Lower lobe of right lung (tissue), 2 donors: ENCODE results near the gene RPL3. TPM values are rescaled to one million over a fixed set of nuclear protein-coding genes. Genes with fewer than 3 reads are reported as not detected.

Experiments
- ATAC-seq, 2 donors: fragments of 200-7000 bp; cut with Tn5 transposase; one replicate each; pipeline ENCODE4 v1.9.1; 2020 to 2022; ENCODE audit warnings: mild to moderate bottlenecking in 2 of 2, moderate library complexity in 2 of 2
- DNase-seq: peaks from one replicate; pipeline ENCODE4 v3.0.0-alpha.2; 2020
- H3K27ac ChIP-seq: fragments of 200-600 bp; one replicate; pipeline ENCODE4 v1.8.0; 2022
- H3K27me3 ChIP-seq: fragments of 200-600 bp; one replicate; pipeline ENCODE4 v1.8.0; 2022; ENCODE audit warnings: low read depth
- H3K36me3 ChIP-seq: fragments of 200-600 bp; one replicate; pipeline ENCODE4 v1.8.0; 2022; ENCODE audit warnings: mild to moderate bottlenecking
- H3K4me1 ChIP-seq: fragments of 200-600 bp; one replicate; pipeline ENCODE4 v1.8.0; 2022
- H3K4me3 ChIP-seq: fragments of 200-600 bp; one replicate; pipeline ENCODE4 v1.8.0; 2022; ENCODE audit warnings: mild to moderate bottlenecking
- H3K9me3 ChIP-seq: fragments of 200-600 bp; one replicate; pipeline ENCODE4 v1.8.0; 2022
- intact Hi-C: fragments of 100-400 bp; cut with DNase I; formaldehyde crosslinking; loops from one replicate; pipeline ENCODE4 v1.11.0; 2022
- total RNA-seq: library from RNA; stranded (reverse); fragmentation: NEBNext Ultra II Directional; extraction: Animal tissue kit (Norgen Biotek cat#: 25700); gene quantifications from one replicate; pipeline ENCODE4 v1.2.1, GENCODE V29; 2021
- TF ChIP-seq, protein P1 (sequence below): fragments of 200-600 bp; IDR thresholded peaks from one replicate; pipeline ENCODE4 v1.8.0; 2022; ENCODE audit warnings: antibody characterized with exemption, mild to moderate bottlenecking
- donor health status: DM: no; HTN: yes; CAD: no; lungs with severe emphysema.

The RPL3 gene
- total RNA-seq, 1 donor from 2014 or later, result 1,467 TPM

DNA sequence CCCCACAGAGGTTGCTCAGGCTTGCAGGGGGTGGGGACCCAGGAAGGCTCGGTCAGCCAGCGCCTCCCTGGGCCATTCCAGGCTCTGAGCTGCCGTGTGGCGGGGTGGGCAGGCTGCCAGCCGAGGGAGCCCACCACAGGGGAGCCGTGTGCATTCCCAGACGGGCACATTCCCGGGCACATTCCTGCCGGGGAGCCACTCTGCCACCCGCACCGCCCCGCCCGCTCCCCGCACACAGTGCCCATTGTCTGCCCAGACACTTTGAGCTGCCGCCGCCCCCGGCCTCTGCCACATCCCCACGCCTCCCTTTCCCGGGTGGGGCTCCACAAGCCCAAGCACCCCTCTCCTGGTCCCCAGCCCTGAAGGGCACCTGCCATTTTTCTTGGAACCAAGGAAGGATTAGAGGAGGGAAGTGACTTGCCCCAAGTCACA lies 27.4 kb downstream of the RPL3 start:
- Histone ChIP-seq H3K36me3 (no peaks in the 10 kb centered on the region), H3K9me3 (no peaks in the 10 kb centered on the region), H3K27ac (peak overlapping the region; percentile 82), H3K27me3 (no peaks in the 10 kb centered on the region), H3K4me3 (no peak overlapping the region), H3K4me1 (peaks cover 50% of the 10 kb centered on the region)
- intact Hi-C loops, result no loop called here
- TF ChIP-seq, protein P1, sequence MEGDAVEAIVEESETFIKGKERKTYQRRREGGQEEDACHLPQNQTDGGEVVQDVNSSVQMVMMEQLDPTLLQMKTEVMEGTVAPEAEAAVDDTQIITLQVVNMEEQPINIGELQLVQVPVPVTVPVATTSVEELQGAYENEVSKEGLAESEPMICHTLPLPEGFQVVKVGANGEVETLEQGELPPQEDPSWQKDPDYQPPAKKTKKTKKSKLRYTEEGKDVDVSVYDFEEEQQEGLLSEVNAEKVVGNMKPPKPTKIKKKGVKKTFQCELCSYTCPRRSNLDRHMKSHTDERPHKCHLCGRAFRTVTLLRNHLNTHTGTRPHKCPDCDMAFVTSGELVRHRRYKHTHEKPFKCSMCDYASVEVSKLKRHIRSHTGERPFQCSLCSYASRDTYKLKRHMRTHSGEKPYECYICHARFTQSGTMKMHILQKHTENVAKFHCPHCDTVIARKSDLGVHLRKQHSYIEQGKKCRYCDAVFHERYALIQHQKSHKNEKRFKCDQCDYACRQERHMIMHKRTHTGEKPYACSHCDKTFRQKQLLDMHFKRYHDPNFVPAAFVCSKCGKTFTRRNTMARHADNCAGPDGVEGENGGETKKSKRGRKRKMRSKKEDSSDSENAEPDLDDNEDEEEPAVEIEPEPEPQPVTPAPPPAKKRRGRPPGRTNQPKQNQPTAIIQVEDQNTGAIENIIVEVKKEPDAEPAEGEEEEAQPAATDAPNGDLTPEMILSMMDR, result no peak
- ATAC-seq (peak in 1 of 2 donors; percentile 18), DNase-seq (no peak)

DNA sequence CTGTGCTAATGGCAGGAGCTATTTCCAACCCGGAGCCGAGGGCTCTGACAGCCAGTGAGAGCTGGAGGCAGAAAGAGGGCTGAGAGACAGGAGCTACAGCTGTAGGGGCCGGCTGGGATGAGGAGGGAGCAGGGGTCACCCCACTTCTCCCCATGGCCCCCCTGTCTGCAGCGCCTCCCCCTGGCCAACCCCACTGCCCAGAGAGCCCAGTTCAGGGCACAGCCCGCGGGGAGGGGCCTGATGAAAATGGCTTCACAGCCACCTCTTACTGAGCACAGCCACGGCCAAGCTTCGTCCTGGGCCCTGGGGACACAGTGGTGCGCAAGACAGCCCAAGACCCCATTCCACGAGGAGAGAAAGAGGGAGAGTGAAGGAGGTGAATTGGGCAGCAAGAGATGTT lies 27.9 kb downstream of the RPL3 start:
- H3K27ac ChIP-seq, result no peak overlapping the region
- no peak overlapping the region for H3K4me3 ChIP-seq
- intact Hi-C loops, result no loop called here
- no peak for DNase-seq
- H3K9me3 ChIP-seq, result no peaks in the 10 kb centered on the region
- TF ChIP-seq, protein P1, result no peak
- H3K36me3 ChIP-seq, result no peaks in the 10 kb centered on the region
- H3K4me1 ChIP-seq, result peaks cover 45% of the 10 kb centered on the region
- ATAC-seq, result no peak
- no peaks in the 10 kb centered on the region for H3K27me3 ChIP-seq

DNA sequence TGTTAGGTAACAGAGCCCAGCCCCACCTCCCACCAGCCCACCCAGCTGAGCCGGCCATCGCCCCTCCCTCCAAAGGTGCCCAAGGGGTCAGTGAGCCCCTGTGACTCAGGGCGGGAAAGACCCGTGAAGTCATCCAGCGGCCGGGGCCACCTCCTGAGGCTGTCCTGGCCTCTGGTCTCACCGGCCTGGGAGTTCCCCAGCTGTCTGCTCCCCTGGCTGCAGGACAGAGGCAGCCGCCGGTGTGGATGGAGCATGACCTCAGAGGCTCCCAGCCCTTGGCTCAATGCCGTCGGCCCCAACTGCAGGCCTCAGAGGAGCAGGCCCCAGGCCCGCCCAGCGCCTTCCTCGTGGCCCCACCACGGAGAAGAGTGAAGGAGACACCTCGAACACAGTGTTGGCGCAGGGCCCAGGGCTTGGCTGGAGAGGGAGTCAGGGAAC lies 28.7 kb downstream of the RPL3 start:
- H3K27ac ChIP-seq, result no peak overlapping the region

DNA sequence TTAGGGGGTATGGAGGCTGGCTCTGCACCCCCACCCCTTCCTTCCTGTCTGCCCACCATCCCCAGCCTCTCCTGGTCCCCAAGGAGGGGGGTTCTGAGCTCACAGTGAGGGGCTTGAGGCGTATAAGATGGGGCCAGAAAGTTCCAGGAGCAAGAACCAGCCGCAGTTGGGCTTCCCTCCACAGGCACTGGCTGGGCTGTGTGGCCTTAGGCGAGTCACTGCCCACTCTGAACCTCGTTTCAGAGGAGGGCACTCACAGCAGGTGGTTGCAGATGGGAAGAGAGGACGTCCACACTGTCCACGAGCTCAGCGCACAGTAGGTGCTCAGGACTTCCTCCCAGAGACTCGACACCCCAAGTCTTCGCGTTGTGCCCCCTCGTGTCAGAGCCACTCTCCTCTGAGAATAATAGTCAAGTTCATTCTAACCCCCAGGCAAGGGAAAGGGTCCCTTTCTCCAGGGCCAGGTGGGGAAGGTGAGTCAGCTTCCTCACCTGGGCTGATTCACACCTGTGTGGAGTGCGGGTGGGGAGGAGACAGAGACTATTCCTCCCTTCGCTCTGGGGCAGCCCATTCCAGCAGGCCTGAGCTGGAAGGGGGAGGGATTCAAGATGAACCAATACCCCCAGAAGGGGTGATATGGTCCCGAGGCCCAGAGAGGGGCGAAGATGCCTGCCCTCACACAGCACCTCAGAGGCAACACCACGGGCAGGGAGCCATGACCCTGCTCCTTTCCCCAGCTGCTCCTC lies 29.3 kb downstream of the RPL3 start:
- peaks cover 44% of the 10 kb centered on the region for H3K4me1 ChIP-seq
- H3K4me3 ChIP-seq, result no peak overlapping the region
- TF ChIP-seq, protein P1, result no peak
- H3K9me3 ChIP-seq, result no peaks in the 10 kb centered on the region
- ATAC-seq (no peak), DNase-seq (no peak)
- no peaks in the 10 kb centered on the region for H3K27me3 ChIP-seq
- intact Hi-C loops, result no loop called here
- no peaks in the 10 kb centered on the region for H3K36me3 ChIP-seq
- H3K27ac ChIP-seq, result no peak overlapping the region

More for the DNA sequence above, 28.7 kb downstream of the RPL3 start:
- Histone ChIP-seq H3K9me3 (no peaks in the 10 kb centered on the region), H3K27me3 (no peaks in the 10 kb centered on the region), H3K36me3 (no peaks in the 10 kb centered on the region), H3K4me3 (no peak overlapping the region), H3K4me1 (peaks cover 44% of the 10 kb centered on the region)
- ATAC-seq, result peak; percentile 14 to 53
- DNase-seq, result no peak
- TF ChIP-seq, protein P1, result no peak
- intact Hi-C loops, result no loop called here

DNA sequence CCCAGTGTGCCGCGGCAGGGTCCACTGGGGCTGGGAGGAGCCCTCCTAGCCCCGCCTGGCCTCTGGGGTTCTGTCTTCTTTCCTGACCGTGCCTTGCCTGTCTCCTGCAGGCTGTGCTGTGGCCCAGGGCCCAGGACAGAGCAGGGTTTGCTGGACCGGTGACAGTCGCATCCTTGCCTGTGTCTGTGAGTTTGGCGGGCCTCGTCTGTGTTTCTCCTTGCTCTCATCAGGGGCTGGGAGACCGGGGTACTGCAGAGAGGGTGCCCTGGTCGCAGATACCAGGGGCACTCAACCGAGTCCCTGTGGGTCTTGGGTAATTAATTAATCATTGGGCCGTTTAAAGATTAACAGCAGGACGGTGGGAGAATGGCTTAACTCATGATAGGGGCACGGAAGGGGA lies 29.9 kb downstream of the RPL3 start:
- TF ChIP-seq, protein P1, result no peak
- H3K4me1 ChIP-seq, result peaks cover 44% of the 10 kb centered on the region
- ATAC-seq (no peak), DNase-seq (no peak)
- no peaks in the 10 kb centered on the region for H3K9me3 ChIP-seq
- no peaks in the 10 kb centered on the region for H3K27me3 ChIP-seq
- intact Hi-C loops, result no loop called here
- no peak overlapping the region for H3K4me3 ChIP-seq
- H3K27ac ChIP-seq, result no peak overlapping the region
- H3K36me3 ChIP-seq, result no peaks in the 10 kb centered on the region
